Natural killer cell (primary cell): ENCODE results near the gene HS3ST4. TPM values are rescaled to one million over a fixed set of nuclear protein-coding genes. Genes with fewer than 3 reads are reported as not detected.

Experiments
- ATAC-seq, 3 donors: fragments of 150-1000 bp in 2 of 3; fragments of 200-7000 bp in 1 of 3; cut with Tn5 transposase; 1 replicate in 1 of 3; 2 replicates in 2 of 3; pipeline ENCODE4 v1.10.0; 2021; ENCODE audit warnings: mild to moderate bottlenecking in 2 of 3, moderate library complexity in 2 of 3
- DNase-seq, 2 donors: peaks; one replicate each; pipeline versions ENCODE4 v3.0.0 to v3.0.0-alpha.2; 2013 to 2021; ENCODE audit warnings: mixed read lengths in 1 of 2
- H3K27ac ChIP-seq: one replicate; pipeline ENCODE4 v1.5.1; 2013; ENCODE audit warnings: mild to moderate bottlenecking, low read length
- H3K27me3 ChIP-seq: one replicate; pipeline ENCODE4 v1.6.1; 2013; ENCODE audit warnings: low read length; ENCODE audit not compliant: control insufficient read depth, insufficient read depth
- H3K36me3 ChIP-seq: one replicate; pipeline ENCODE4 v1.6.1; 2013; ENCODE audit warnings: low read length; ENCODE audit not compliant: control insufficient read depth, insufficient read depth
- H3K4me1 ChIP-seq: one replicate; pipeline ENCODE4 v1.6.1; 2013; ENCODE audit warnings: low read length; ENCODE audit not compliant: control insufficient read depth, insufficient read depth
- H3K4me3 ChIP-seq: one replicate; pipeline ENCODE4 v1.5.1; 2013; ENCODE audit warnings: low read length
- H3K9me3 ChIP-seq: one replicate; pipeline ENCODE4 v1.6.1; 2013; ENCODE audit warnings: low read length; ENCODE audit not compliant: control insufficient read depth, insufficient read depth
- H3K27ac Mint-ChIP-seq, 2 donors: one replicate each; pipeline ENCODE4 v1.8.0; 2022; ENCODE audit warnings: mild to moderate bottlenecking in 2 of 2, mixed read lengths in 2 of 2, moderate library complexity in 1 of 2
- H3K27me3 Mint-ChIP-seq, 2 donors: one replicate each; pipeline ENCODE4 v1.8.0; 2022; ENCODE audit warnings: low read depth in 2 of 2, mixed read lengths in 2 of 2
- H3K36me3 Mint-ChIP-seq: one replicate; pipeline ENCODE4 v1.8.0; 2022; ENCODE audit warnings: mixed read lengths
- H3K4me1 Mint-ChIP-seq, 2 donors: one replicate each; pipeline ENCODE4 v1.8.0; 2022; ENCODE audit warnings: mixed read lengths in 2 of 2
- H3K4me3 Mint-ChIP-seq: one replicate; pipeline ENCODE4 v1.8.0; 2022; ENCODE audit warnings: mild to moderate bottlenecking, moderate library complexity, mixed read lengths
- H3K9me3 Mint-ChIP-seq, 2 donors: one replicate each; pipeline ENCODE4 v1.8.0; 2022; ENCODE audit warnings: mixed read lengths in 2 of 2
- WGBS: methylation state at CpG from one replicate; pipeline ENCODE4 v1.1.7; 2013; ENCODE audit warnings: missing lambda C conversion rate; ENCODE audit not compliant: insufficient coverage; 5-methylcytosine and 5-hydroxymethylcytosine counted together
- intact Hi-C: fragments of 100-400 bp; cut with micrococcal nuclease; formaldehyde crosslinking; loops from one replicate; pipeline ENCODE4 v1.14.2; 2022
- total RNA-seq, 4 donors: library from RNA; stranded (reverse); fragments of 120-200 nt in 1 of 4; gene quantifications; one replicate each; pipeline versions ENCODE4 v1.2.3 to v1.2.4, GENCODE V29; 2013 to 2022
- TF ChIP-seq, protein P1 (sequence below): fragments of 200-600 bp; IDR thresholded peaks from one replicate; pipeline ENCODE4 v1.8.0; 2022; ENCODE audit warnings: antibody characterized with exemption

Gene HS3ST4
- total RNA-seq, 3 donors from 2014 or later (not counting 1 experiment from before 2014, with no cell fraction given), result not detected

DNA sequence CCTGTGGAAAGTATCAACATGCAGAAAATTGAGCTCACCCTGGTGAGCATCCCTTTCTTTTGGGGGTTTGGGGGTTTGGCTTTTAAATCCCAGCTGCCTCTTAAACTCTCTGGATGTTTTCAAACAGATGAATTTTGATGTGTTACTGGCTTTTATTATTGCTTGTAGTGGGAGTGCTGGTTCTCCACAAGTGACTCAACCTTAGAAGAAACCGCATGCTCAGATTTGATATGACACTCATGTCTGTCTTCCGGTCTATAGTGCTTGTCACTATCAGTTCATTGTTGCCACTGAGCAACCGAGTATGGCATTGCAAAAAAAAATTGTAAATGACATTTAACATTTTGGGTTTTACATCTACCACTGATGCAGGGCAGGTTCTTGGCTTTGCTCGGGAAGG is 104.5 kb downstream of the HS3ST4 start:
- no peaks in the 10 kb centered on the region for H3K36me3 Mint-ChIP-seq
- ATAC-seq (no peak), DNase-seq (no peak)
- intact Hi-C loops, result no loop called here
- peaks cover 3 to 6% of the 10 kb centered on the region in 2 donors for H3K9me3 Mint-ChIP-seq
- H3K36me3 ChIP-seq, result no peaks in the 10 kb centered on the region
- H3K9me3 ChIP-seq, result no peaks in the 10 kb centered on the region
- no peaks in the 10 kb centered on the region for H3K4me1 ChIP-seq
- peaks cover 6 to 30% of the 10 kb centered on the region in 2 donors for H3K27me3 Mint-ChIP-seq
- no peaks in the 10 kb centered on the region for H3K4me1 Mint-ChIP-seq
- no peak overlapping the region for H3K27ac ChIP-seq
- no peaks in the 10 kb centered on the region for H3K27me3 ChIP-seq
- H3K4me3 ChIP-seq, result no peak overlapping the region
- 93% methylated on average over 4 of the region's 4 CpGs for WGBS
- no peak overlapping the region for H3K27ac Mint-ChIP-seq
- H3K4me3 Mint-ChIP-seq, result no peak overlapping the region
- TF ChIP-seq, protein P1, sequence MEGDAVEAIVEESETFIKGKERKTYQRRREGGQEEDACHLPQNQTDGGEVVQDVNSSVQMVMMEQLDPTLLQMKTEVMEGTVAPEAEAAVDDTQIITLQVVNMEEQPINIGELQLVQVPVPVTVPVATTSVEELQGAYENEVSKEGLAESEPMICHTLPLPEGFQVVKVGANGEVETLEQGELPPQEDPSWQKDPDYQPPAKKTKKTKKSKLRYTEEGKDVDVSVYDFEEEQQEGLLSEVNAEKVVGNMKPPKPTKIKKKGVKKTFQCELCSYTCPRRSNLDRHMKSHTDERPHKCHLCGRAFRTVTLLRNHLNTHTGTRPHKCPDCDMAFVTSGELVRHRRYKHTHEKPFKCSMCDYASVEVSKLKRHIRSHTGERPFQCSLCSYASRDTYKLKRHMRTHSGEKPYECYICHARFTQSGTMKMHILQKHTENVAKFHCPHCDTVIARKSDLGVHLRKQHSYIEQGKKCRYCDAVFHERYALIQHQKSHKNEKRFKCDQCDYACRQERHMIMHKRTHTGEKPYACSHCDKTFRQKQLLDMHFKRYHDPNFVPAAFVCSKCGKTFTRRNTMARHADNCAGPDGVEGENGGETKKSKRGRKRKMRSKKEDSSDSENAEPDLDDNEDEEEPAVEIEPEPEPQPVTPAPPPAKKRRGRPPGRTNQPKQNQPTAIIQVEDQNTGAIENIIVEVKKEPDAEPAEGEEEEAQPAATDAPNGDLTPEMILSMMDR, result no peak

DNA sequence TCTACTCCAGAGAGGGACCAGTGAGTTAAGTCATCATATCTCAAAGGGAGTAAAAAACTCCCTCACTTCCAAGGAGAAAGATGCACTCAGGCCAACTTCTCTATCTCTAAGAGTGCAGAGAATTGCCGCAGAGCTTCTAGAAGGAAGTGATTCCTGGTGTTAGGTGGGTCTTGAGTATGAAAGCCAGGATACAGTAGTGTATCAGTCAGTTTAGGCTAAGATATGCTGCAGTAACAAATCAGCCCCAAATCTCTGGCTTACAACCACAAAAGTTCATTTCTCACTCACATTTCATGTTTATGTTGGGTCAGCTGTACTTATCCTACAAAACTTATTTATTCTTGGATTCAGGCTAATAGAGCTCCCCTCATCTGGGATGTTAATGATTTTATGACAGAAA is 106.3 kb downstream of the HS3ST4 start:
- no CpG with 5 or more reads among the region's 1 CpG for WGBS
- DNase-seq, result no peak

GRCh38 chr16:25799816-25800215 is 108.1 kb downstream of the HS3ST4 start:
- TF ChIP-seq, protein P1, result no peak
- 93% methylated on average over 1 of the region's 1 CpG for WGBS
- no peak for DNase-seq
- H3K27ac Mint-ChIP-seq, result no peak overlapping the region
- H3K4me3 Mint-ChIP-seq, result no peak overlapping the region
- no peak for ATAC-seq
- Histone ChIP-seq H3K27ac (no peak overlapping the region), H3K4me3 (no peak overlapping the region), H3K27me3 (no peaks in the 10 kb centered on the region), H3K4me1 (no peaks in the 10 kb centered on the region), H3K36me3 (no peaks in the 10 kb centered on the region), H3K9me3 (no peaks in the 10 kb centered on the region)
- H3K27me3 Mint-ChIP-seq, result peaks cover 6 to 34% of the 10 kb centered on the region in 2 donors
- intact Hi-C loops, result no loop called here
- H3K9me3 Mint-ChIP-seq, result peaks cover 3 to 6% of the 10 kb centered on the region in 2 donors
- H3K4me1 Mint-ChIP-seq, result no peaks in the 10 kb centered on the region
- H3K36me3 Mint-ChIP-seq, result no peaks in the 10 kb centered on the region

More for the DNA sequence above, 106.3 kb downstream of the HS3ST4 start:
- H3K4me1 Mint-ChIP-seq, result no peaks in the 10 kb centered on the region
- Histone ChIP-seq H3K4me3 (no peak overlapping the region), H3K27me3 (no peaks in the 10 kb centered on the region), H3K27ac (no peak overlapping the region), H3K4me1 (no peaks in the 10 kb centered on the region), H3K36me3 (no peaks in the 10 kb centered on the region), H3K9me3 (no peaks in the 10 kb centered on the region)
- no peak overlapping the region for H3K4me3 Mint-ChIP-seq
- peaks cover 2 to 32% of the 10 kb centered on the region in 2 donors for H3K27me3 Mint-ChIP-seq
- no peaks in the 10 kb centered on the region for H3K36me3 Mint-ChIP-seq
- peaks cover 3 to 6% of the 10 kb centered on the region in 2 donors for H3K9me3 Mint-ChIP-seq
- TF ChIP-seq, protein P1, result no peak
- intact Hi-C loops, result no loop called here
- no peak overlapping the region for H3K27ac Mint-ChIP-seq
- no peak for ATAC-seq

DNA sequence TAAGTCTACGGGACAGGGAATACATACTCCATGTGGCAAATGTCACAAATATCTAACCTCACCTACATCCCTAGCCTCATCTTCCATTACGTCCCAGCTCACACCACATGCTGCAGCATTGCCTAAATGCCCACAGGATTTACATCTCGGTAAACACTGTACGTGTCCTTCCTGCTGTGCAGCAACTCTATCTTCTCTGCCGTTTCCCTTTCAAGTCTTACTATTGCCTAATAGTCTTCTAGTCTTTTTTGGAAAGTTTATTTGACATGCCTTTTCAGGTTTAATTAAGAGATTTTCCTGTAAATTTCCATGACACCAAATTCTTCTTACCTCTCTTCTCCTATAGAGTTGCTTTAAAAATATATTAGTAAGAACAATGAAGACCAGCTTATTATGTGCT is 120.5 kb downstream of the HS3ST4 start:
- Mint-ChIP-seq H3K4me3 (no peak overlapping the region), H3K9me3 (no peaks in the 10 kb centered on the region), H3K36me3 (no peaks in the 10 kb centered on the region), H3K27me3 (peaks cover 0 to 11% of the 10 kb centered on the region in 2 donors), H3K27ac (no peak overlapping the region), H3K4me1 (no peaks in the 10 kb centered on the region)
- H3K36me3 ChIP-seq, result no peaks in the 10 kb centered on the region
- DNase-seq (no peak), ATAC-seq (no peak)
- no peaks in the 10 kb centered on the region for H3K9me3 ChIP-seq
- intact Hi-C loops, result no loop called here
- no peak overlapping the region for H3K27ac ChIP-seq
- TF ChIP-seq, protein P1, result no peak
- H3K27me3 ChIP-seq, result no peaks in the 10 kb centered on the region
- H3K4me3 ChIP-seq, result no peak overlapping the region
- WGBS, result 85% methylated on average over 5 of the region's 5 CpGs
- no peaks in the 10 kb centered on the region for H3K4me1 ChIP-seq
